Gastrocnemius medialis (tissue), 4 donors: Measurements from ENCODE around the gene GATA2. TPM values are rescaled to one million over a fixed set of nuclear protein-coding genes. Genes with fewer than 3 reads are reported as not detected.

ENCODE experiments used
- ATAC-seq, 2 donors: fragments of 150-250 bp; one replicate each; pipeline ENCODE4 v1.9.1; 2016
- DNase-seq, 2 donors: peaks; one replicate each; pipeline ENCODE4 v3.0.0-alpha.2; 2019
- H3K27ac ChIP-seq, 4 donors: fragments of 200-600 bp; sonication (generic); 1 replicate in 1 of 4; 2 replicates in 3 of 4; pipeline ENCODE4 v1.5.1; 2016 to 2018; ENCODE audit warnings: mild to moderate bottlenecking in 2 of 4, moderate library complexity in 1 of 4
- H3K27me3 ChIP-seq, 3 donors: fragments of 200-600 bp; sonication (generic) in 2 of 3; 1 replicate in 1 of 3; 2 replicates in 2 of 3; pipeline versions ENCODE4 v1.5.1 to v1.6.0; 2016 to 2019; ENCODE audit warnings: mild to moderate bottlenecking in 1 of 3, moderate library complexity in 1 of 3
- H3K36me3 ChIP-seq, 2 donors: fragments of 200-600 bp; sonication (generic) in 1 of 2; one replicate each; pipeline ENCODE4 v1.5.1; 2017 to 2018
- H3K4me1 ChIP-seq, 2 donors: fragments of 200-600 bp; sonication (generic) in 1 of 2; one replicate each; pipeline ENCODE4 v1.5.1; 2016 to 2017; ENCODE audit warnings: mild to moderate bottlenecking in 2 of 2
- H3K4me3 ChIP-seq, 4 donors: fragments of 200-600 bp; sonication (generic) in 3 of 4; 1 replicate in 1 of 4; 2 replicates in 3 of 4; pipeline ENCODE4 v1.5.1; 2016 to 2019; ENCODE audit warnings: mild to moderate bottlenecking in 2 of 4
- H3K9me3 ChIP-seq, 3 donors: fragments of 200-600 bp; sonication (generic) in 2 of 3; 1 replicate in 1 of 3; 2 replicates in 2 of 3; pipeline ENCODE4 v1.5.1; 2016 to 2019
- CTCF ChIP-seq, 5 experiments: fragments of 450-650 bp in 3 of 5; fragments of 200-600 bp in 2 of 5; sonication (generic) in 2 of 5; IDR thresholded peaks in 4 of 5; conservative IDR thresholded peaks in 1 of 5; 1 replicate in 4 of 5; 2 replicates in 1 of 5; pipeline ENCODE4 v1.5.1; 2016 to 2019; ENCODE audit warnings: antibody characterized with exemption in 5 of 5, mild to moderate bottlenecking in 3 of 5, moderate library complexity in 3 of 5
- POLR2A ChIP-seq, 2 donors: fragments of 450-650 bp; IDR thresholded peaks; one replicate each; pipeline ENCODE4 v1.6.1; 2017; ENCODE audit warnings: antibody characterized with exemption in 2 of 2, mild to moderate bottlenecking in 2 of 2, moderate library complexity in 2 of 2
- in situ Hi-C, 4 donors: fragments of 200-750 bp; cut with MboI; loops; one replicate each; pipeline versions ENCODE4 v1.15.0 to v1.8.0; 2017; ENCODE audit warnings: low sequenced_read_pairs in 4 of 4
- intact Hi-C: fragments of 100-400 bp; cut with DNase I; formaldehyde crosslinking; loops from one replicate; pipeline ENCODE4 v1.15.1; 2023; ENCODE audit warnings: low total_unique reads
- total RNA-seq, 4 donors: library from RNA; depleted of rRNA; stranded (reverse); fragments of >200 nt; gene quantifications; one replicate each; pipeline versions ENCODE4 v1.1.0 to v1.2.3, GENCODE V29; 2016

Gene GATA2
- total RNA-seq, 4 donors from 2014 or later, result 9.0 to 14.4 (median 12.7) TPM

DNA sequence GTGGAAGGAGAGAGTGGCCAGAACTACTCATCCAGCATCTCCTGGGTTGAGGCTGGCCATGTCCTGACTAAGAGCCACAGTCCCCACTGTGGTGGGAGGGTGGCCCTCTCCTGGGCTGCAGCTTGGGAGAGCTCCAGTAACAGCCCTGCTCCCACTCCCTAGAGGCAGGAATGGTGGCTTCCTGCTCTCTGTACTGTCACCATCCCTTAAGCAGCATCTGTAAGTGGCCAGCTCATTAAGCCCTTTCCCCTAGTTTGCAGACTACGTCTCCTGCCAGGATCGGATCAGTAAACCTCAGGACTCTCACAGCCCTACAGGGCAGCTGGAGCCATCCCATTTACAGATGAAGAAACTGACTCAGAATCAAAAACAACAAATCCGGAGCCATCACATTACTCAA lies 56.8 kb downstream of the GATA2 start:
- Histone ChIP-seq H3K4me3 (no peak overlapping the region), H3K27me3 (peaks cover 16 to 31% (median 23%) of the 10 kb centered on the region in 3 donors), H3K27ac (no peak overlapping the region), H3K4me1 (peaks cover 0 to 3% of the 10 kb centered on the region in 2 donors), H3K36me3 (no peaks in the 10 kb centered on the region), H3K9me3 (no peaks in the 10 kb centered on the region)
- in situ Hi-C loops, result loop anchor here in 3 of 4 donors (10.0 to 25.0 kb wide), 2 partner anchors 151 to 159 kb away; no protein-coding TSS in a partner anchor
- intact Hi-C loops, result loop anchor here (10.0 kb wide), 1 partner anchor 261 kb away; no protein-coding TSS in a partner anchor
- DNase-seq, result no peak
- no peak for ATAC-seq
- TF ChIP-seq CTCF (IDR thresholded peaks at IDR 0.05 in 4 of 5, conservative IDR thresholded peaks at IDR 0.05 in 1 of 5) (no peak), POLR2A (IDR thresholded peaks at IDR 0.05) (no peak)

GRCh38 chr3:128435561-128435960 lies 57.4 kb downstream of the GATA2 start:
- H3K27me3 ChIP-seq, result peaks cover 16 to 36% (median 23%) of the 10 kb centered on the region in 3 donors
- ATAC-seq (no peak), DNase-seq (no peak)
- H3K9me3 ChIP-seq, result no peaks in the 10 kb centered on the region
- TF ChIP-seq CTCF (IDR thresholded peaks at IDR 0.05 in 4 of 5, conservative IDR thresholded peaks at IDR 0.05 in 1 of 5), result no peak
- TF ChIP-seq POLR2A (IDR thresholded peaks at IDR 0.05), result no peak
- peaks cover 0 to 3% of the 10 kb centered on the region in 2 donors for H3K4me1 ChIP-seq
- H3K4me3 ChIP-seq, result no peak overlapping the region
- H3K27ac ChIP-seq, result no peak overlapping the region
- in situ Hi-C loops (loop anchor here in 3 of 4 donors (10.0 to 25.0 kb wide), 2 partner anchors 152 to 159 kb away; no protein-coding TSS in a partner anchor), intact Hi-C loops (loop anchor here (10.0 kb wide), 1 partner anchor 261 kb away; no protein-coding TSS in a partner anchor)
- H3K36me3 ChIP-seq, result no peaks in the 10 kb centered on the region

DNA sequence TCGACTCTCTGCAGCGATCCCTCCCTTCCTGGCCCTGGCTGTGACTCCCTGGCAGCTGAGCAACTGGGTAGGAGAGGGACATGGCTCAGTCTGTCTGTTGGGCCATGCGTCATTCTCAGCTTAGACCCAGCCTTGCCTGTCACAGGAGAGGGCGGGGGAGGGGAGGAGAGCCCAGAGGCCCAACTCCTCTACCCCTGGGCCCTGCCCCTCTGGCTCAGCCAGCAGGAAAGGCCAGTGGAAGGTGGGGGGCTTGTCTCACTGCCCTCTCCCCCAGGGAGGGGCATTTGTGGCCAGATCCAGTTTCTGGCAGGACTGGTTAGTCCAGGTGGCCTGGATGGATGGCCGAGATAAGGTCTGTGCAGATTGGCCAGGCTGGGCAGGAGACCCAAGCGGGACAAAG lies 57.9 kb downstream of the GATA2 start:
- H3K4me3 ChIP-seq, result no peak overlapping the region
- intact Hi-C loops (loop anchor here (10.0 kb wide), 1 partner anchor 260 kb away; no protein-coding TSS in a partner anchor), in situ Hi-C loops (loop anchor here in 3 of 4 donors (10.0 to 25.0 kb wide), 2 partner anchors 152 to 160 kb away; no protein-coding TSS in a partner anchor)
- peaks cover 16 to 36% (median 23%) of the 10 kb centered on the region in 3 donors for H3K27me3 ChIP-seq
- H3K27ac ChIP-seq, result no peak overlapping the region
- no peaks in the 10 kb centered on the region for H3K36me3 ChIP-seq
- TF ChIP-seq POLR2A (IDR thresholded peaks at IDR 0.05), result no peak
- no peak for TF ChIP-seq CTCF (IDR thresholded peaks at IDR 0.05 in 4 of 5, conservative IDR thresholded peaks at IDR 0.05 in 1 of 5)
- peaks cover 0 to 3% of the 10 kb centered on the region in 2 donors for H3K4me1 ChIP-seq
- no peak for ATAC-seq
- DNase-seq, result no peak
- no peaks in the 10 kb centered on the region for H3K9me3 ChIP-seq

DNA sequence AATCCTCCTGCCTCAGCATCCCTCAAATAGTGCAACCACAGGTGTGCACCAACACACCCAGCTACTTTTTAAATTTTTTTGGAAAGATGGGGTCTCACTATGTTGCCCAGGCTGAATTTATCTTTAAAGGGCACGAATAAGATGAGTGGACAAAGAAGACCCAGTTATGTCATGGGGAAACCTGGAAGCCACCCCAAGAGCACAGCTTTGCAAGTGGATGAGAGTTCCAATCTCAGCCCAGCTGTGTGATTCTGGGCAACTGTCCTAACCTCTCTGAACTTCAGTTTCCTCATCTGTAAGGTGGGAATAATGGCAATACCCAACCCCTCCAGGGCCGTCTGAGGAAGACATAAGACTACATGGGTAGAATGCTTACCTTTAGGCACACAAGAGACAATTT lies 58.5 kb downstream of the GATA2 start:
- intact Hi-C loops (loop anchor here (10.0 kb wide), 1 partner anchor 260 kb away; no protein-coding TSS in a partner anchor), in situ Hi-C loops (loop anchor here in 3 of 4 donors (10.0 to 25.0 kb wide), 2 partner anchors 153 to 160 kb away; no protein-coding TSS in a partner anchor)
- DNase-seq (no peak), ATAC-seq (no peak)
- Histone ChIP-seq H3K9me3 (no peaks in the 10 kb centered on the region), H3K27me3 (peaks cover 16 to 36% (median 23%) of the 10 kb centered on the region in 3 donors), H3K27ac (no peak overlapping the region), H3K4me1 (peaks cover 0 to 3% of the 10 kb centered on the region in 2 donors), H3K4me3 (no peak overlapping the region), H3K36me3 (no peaks in the 10 kb centered on the region)
- TF ChIP-seq POLR2A (IDR thresholded peaks at IDR 0.05) (no peak), CTCF (IDR thresholded peaks at IDR 0.05 in 4 of 5, conservative IDR thresholded peaks at IDR 0.05 in 1 of 5) (no peak)
